Fibroblast of mammary gland (primary cell): Measurements from ENCODE around the gene TEX35.

Source experiments
- DNase-seq: peaks from one replicate; pipeline ENCODE4 v3.0.0-alpha.2; 2010; ENCODE audit warnings: low read depth
- H3K4me3 ChIP-seq: 2 replicates; pipeline ENCODE4 v1.5.1; 2011; ENCODE audit warnings: low read depth, mild to moderate bottlenecking, low read length, moderate library complexity; ENCODE audit not compliant: control insufficient read depth
- CTCF ChIP-seq: conservative IDR thresholded peaks from 2 replicates; pipeline ENCODE4 v1.5.1; 2011; ENCODE audit warnings: low read depth, low read length, inconsistent platforms; ENCODE audit not compliant: control insufficient read depth, insufficient read depth

The TEX35 gene

GRCh38 chr1:178487070-178487615 lies 25.8 kb upstream of the TEX35 start:
- TF ChIP-seq CTCF = no peak
- DNase-seq = no peak
- H3K4me3 ChIP-seq = peak overlapping the region; percentile 9

DNA sequence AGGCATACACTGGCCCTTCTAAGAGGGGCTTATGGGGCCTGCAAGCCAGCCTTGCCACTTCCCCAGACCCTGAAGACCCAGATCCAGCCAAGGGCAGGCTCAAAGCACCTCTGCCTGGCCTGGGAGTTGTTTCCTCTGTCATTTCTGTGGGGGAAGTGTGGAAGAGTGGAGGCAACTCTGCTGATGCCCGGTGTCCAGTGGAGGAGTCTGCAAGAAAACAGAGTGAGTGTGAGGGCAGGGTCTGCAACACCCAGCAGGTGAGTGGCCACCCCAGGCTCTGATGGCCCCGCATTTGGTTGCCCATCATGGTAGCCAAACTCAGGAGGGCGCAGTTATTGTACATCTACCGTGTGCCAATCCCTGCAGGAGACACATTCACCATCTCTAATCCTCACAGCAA lies 24.5 kb upstream of the TEX35 start:
- TF ChIP-seq CTCF = no peak
- H3K4me3 ChIP-seq = no peak overlapping the region
- no peak for DNase-seq

DNA sequence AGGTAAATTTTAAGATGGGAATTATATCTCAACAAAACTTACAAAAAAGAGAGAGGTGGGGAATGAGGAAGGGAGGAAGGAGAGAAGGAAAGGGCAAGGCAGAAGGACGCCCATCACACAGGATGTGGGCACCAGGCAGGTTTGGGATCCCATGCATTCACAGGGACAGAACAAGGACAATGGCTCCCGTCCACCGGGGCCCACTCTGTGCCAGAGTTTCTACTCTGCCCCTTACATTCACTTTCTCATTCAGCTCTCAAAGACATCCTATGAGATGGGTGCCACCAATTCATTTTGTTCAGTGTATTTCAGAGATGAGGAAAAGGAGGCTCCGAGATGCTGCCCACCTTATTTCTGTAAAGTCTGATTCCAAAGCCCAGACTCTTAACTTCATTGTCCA lies 23.5 kb upstream of the TEX35 start:
- TF ChIP-seq CTCF = no peak
- no peak for DNase-seq
- no peak overlapping the region for H3K4me3 ChIP-seq

- no peak overlapping the region for H3K4me3 ChIP-seq
- TF ChIP-seq CTCF = no peak
- no peak for DNase-seq
Measured at GRCh38 chr1:178490136-178490535, 22.8 kb upstream of the TEX35 start.

DNA sequence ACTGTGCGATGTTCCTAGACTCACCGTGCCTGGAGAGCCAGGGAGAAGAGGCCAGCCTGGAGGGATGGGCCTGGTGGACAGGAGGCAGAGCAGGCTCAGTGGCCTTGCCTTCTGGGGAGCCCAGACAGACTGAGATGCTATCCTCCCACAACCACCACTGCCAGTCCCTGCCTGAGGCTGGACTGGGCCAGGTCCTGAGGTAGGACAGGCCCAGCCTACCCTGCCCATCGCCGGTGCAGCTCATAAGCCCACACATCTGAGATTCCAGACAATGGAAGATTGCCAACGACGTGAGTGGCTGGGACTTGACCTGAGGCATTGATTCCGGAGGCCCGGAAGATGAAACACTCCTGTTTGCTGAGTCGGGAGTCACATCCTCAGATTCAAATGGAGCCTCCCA lies 21.9 kb upstream of the TEX35 start:
- H3K4me3 ChIP-seq = no peak overlapping the region
- no peak for TF ChIP-seq CTCF
- DNase-seq = no peak

- no peak for TF ChIP-seq CTCF
- DNase-seq = no peak
Measured at GRCh38 chr1:178491721-178492120, 21.2 kb upstream of the TEX35 start.

GRCh38 chr1:178492341-178492740 lies 20.6 kb upstream of the TEX35 start:
- TF ChIP-seq CTCF = no peak
- H3K4me3 ChIP-seq = no peak overlapping the region
- DNase-seq = no peak

More at GRCh38 chr1:178491721-178492120, 21.2 kb upstream of the TEX35 start:
- H3K4me3 ChIP-seq = no peak overlapping the region
